Measurements from ENCODE around the gene TES.
A peak's percentile ranks its signal among the peaks of the same experiment; 100 is the strongest.

TES gene

DNA sequence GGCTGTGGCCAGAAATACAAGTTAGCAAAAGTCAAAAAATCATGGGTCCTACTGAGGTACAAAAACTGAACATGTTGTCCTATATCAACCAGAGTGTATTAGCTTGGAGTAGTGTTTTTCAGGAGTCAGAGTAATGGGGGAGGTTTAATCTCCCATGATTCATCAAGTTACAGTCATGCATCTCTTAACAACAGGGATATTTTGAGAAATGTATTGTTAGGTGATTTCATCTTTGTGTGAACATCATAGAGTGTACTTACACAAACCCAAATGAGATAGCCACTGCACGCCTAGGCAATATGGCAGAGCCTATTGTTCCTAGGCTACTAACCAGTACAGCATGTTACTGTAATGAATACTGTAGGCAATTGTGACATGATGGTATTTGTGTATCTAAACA is 14.9 kb upstream of the TES start:
- no peak for DNase-seq

DNA sequence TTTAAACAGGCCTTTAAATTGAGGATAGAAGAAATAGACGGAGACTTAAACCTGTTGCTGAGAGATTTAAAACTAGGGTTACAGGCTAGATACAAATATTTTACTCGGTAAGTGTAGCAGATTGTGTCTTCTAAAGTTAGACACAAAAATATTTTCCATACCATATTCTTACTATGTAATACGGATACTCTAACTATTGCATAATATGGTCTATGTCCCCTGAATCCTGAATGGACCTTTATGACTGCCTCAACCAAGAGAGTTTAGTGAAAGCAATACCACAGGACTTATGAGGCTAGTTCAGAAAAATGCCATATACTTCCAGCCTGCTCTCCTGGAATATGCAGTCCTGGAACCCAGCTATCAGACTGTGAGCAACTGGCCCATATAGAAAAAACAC is 13.4 kb upstream of the TES start:
- no peak for DNase-seq

DNA sequence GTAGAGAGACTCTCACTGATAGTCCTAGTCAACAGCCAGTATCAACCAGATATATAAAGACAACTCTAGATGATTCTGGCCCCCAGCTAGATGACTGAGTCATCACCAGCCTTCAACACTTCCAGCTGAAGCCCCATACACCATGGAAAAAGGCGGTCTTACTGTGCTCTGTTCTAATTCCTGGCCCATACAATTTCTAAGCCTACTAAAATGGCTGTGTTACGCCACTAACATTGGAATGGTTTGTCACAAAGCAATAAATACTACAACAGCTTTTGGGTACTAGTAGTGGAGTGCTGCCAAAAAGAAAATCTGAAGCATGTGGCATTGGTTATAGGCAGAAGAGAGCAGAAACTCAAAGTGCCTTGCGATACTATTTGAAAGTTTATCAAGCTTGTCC is 13.0 kb upstream of the TES start:
- DNase-seq = no peak

DNA sequence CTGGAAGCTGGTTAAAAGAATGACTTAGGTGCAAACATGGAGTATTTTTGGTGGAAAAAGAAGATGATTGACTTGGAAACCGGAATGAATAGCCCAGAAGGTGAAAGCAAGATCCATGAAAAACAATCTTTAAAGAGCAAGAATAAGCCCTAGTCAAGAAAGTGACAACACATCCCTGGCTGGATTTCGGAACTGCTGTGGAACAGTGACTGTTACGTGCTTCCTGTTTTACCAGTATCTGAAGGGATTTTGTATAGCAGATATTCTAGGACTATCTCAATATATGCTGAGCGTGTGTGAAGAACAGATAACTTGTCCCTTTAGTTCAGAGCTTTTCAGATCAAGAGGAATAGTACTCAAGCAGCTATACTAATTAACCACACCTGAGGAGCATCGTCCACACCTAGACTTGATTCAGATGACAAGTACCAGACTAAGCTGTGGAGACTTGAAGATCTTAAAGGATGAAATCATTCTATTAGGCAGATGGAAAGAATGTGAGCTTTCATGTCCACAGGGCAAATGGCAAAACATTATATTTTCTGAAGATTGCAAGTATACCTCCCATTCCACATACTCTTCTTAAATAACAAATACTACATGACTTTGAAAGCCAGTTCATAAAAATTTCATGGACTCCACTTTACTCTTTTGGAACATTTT is 11.5 kb upstream of the TES start:
- no peak for DNase-seq

DNA sequence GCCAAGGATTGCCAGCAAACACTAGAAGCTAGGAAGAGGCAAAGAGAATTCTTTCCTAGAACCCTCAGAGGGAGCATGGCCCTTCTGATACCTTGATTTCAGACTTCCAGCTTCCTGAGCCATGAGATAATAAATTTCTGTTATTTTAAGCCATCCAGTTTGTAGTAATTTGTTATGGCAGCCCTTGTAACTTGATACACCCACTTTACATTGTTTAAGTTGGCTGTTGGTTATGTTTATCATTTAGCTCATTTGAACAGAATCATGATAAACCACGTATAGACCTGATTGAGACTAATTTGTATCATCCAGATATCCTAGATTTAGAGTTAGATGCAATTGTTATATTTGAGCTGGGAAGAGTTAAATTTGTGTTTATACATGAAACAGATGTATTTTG is 9.4 kb upstream of the TES start:
- DNase-seq = no peak

DNA sequence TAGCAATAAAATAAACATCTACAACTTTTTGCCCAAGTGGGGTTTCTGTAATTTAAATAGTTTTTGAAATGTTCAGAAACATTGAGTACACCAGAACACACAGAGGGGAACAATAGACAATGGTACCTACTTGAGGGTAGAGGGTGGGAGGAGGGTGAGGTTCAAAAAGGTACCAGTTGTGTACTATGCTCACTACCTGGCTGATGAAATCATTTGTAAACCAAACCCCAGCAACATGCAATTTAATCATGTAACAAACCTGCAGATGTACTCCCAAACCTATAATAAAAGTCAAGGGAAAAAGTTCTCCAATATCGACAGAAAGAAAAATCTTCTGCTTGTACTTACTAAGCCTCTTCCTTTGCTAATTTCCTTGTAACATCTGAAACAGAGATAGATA is 4.2 kb upstream of the TES start:
- no peak for DNase-seq

DNA sequence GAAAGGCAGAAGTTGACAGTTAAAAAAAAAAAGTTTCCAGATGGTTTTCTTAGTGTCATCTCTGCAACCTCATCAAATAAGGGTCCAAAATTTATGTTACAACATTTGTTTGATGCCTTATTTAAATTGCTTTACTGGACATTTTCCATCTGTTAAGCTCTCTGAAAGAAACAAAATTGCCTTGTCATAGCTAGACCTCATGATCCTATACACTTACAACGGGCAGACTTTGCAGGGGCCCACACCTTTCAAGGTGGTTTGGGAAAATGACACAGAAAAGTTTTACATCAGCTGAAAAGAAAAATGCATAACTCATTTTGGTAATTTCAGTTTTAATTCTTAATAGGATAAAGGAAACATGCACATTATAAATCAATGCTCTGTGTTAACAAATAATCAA is 1.4 kb upstream of the TES start:
- DNase-seq = no peak

DNA sequence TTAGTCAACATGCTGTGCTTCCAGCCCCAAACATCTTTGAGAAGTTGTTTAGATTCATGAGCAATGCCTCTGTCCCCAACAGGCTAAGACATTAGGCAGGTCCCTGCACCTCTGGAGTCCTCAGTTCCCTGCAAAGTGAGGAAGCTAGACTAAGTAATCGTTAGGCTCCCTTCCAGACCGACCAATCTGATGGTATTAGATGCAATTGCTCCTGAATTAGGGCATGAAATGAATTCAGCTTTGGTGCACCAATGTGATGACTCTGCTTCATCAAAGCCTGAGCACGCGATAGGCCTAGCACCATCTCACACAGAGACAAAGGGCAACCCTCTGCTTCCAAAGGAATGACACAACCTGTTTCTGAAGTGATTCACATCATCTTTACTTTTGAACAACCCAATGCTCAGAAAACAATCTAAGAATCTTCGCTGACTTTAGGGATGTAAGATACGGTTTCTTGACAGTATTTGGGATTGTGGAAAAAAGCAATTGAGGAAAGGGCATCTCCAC is 723 bp upstream of the TES start:
- DNase-seq = peak in 1 of 2 donors; percentile 31

DNA sequence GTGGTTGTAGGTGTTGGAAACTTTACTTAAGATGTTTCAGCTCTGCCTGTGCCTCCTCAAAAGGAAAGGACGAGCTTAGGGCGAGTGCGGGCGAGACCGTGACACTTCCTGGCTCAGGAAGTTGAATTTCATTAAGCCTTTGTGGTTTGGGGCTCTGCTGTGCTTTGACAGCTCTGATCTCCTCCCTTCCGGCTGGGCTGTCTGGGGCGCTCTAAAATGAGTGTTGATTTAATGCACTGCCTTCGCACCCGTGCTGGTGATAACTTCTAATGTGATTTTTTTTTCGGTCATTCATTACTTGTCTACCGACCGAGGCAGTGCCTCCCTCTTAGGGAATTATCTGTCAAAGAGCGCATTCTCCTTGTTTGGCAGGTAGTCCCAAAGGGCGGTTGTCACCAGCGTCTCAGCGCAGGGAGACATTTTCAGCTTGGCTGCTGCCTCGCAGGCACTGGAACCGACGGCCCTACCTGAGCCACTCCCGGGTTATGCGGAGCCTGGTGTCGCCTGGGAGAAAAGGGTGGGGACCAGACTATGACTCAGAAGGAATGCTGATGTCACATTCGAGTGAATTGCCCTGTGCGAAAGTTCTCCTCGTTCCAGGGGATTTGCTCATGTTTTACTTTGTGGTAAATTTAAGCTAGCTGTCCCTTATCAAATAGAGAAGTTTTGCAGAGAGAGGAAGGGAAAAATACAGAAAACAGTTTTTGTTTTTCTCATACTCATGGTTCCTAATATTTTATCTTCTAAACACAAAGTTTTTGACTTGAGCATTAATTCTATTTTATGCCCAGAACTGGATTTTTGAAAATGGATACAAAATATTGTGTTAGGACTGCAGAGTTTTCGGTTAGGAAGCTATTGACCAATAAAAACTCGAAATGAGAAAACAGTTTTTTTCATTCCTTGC is 920 bp downstream of the TES start:
- DNase-seq = peak; percentile 69 to 74

DNA sequence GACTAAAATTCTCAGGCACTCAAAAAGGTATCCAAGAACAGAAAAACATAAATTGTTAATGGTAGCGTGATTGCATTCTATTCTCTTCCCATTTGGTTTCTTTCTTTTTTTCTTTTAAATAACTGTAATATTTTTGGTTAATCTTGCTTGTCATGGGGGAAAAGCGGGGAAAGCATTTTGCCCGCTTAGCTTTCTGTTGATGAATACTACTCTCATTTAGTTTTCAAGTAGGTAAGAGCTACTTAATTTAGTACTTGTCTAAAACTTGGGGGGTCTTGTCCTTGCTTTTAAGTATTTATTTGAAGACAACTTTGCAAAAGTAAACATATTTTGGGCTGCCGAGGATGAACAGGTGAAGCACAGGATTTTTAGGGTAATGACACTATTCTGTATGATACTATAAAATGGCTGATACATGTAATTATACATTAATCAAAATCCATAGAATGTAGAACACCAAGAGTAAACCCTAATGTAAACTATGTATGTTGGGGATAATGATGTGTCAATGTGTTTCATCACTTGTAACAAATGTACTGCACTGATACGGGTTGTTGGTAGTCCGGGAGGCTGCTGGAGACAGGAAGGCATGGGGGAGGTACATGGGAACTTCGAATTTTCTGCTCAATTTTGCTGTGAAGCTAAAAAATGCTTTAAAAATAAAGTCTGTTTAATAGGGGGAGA is 1.7 kb downstream of the TES start:
- no peak for DNase-seq

DNA sequence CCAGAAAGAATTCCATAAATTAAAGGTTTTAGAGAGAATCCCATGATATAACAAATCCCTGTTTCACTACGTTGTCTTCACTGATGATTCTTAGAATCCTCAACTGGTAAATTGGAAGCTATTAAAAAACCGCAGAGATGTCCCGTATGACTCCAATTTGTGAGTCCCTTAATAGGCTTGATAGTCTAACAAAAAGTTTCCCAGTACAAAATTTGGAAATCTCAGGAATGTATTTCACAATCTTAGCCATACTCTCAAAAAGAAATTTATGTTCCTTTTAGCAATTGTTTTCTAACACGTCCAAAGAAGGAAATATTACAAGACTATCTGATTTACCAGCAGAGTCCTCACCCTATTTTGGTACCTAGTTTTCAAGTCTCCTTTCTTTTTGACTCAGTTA is 2.5 kb downstream of the TES start:
- no peak for DNase-seq

DNA sequence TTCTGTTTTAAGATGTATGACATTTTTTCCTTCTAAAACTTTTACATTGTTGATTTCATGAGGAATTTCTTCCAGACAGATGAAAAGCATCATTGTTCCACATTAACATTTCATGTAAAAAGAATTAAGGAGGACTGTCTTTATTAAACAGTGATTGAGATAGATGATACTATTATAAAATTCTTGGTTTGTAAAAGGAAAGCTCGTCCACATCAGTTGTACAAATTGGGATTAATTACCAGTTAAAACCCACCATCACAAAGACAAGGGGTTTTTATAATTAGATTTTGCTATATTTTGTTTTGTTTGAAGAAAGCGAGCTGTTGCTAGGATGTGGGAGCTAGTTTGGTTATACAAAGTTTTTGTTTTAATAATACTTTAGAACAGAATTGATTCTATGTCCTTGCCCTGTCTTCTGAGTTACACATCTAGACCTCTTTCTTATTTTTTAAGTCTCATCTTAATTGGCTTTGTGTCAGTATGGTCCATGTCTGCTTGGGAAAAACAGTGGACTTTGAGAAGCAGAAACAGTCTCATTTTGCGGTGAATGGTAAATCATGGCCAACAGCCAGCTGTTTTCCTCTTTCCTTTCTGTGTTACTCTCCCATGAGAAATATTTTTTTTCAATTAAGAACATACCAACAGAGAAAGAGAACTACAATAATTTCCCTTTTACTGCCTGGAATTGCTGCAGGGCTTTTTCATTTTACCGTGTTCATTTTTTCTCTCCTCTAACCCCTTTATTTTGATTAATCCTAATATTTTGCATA is 3.2 kb downstream of the TES start:
- DNase-seq = no peak

DNA sequence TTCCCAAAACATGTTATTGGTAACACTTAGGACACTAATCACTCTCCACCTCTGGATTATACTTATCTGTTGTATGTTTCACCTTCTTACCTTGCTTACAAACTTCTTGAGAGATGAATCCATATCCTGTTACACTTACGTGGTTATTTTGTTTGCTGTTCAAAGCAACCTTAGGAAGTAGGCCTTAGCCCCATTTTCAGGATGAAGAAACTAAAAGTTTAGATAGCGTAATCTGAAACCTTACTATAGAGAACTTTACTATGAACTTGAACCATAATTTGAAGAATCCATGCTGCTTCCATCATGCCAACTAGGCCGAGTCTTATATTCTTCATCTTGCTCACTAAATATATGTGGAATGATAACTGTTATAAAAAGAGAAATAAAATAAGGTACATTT is 4.6 kb downstream of the TES start:
- no peak for DNase-seq

DNA sequence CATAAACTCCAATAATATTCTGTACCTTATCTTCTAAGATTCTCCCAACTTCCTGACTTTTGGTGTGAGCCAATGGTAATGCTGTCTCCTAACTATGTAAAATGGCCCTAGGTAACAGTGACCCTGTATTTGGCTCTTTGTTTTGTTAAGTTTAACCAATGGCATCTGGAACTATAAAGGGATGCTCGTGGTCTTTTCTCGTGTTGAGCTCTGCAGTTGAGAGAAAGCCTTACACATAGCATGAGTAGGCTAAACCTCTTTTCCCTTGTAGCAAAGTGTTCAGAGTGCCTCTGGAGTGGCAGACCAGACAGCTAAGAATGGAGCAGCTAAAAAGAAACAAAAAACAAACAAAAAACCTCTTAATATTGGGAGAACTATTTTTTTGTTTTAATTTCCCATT is 5.2 kb downstream of the TES start:
- DNase-seq = no peak

DNA sequence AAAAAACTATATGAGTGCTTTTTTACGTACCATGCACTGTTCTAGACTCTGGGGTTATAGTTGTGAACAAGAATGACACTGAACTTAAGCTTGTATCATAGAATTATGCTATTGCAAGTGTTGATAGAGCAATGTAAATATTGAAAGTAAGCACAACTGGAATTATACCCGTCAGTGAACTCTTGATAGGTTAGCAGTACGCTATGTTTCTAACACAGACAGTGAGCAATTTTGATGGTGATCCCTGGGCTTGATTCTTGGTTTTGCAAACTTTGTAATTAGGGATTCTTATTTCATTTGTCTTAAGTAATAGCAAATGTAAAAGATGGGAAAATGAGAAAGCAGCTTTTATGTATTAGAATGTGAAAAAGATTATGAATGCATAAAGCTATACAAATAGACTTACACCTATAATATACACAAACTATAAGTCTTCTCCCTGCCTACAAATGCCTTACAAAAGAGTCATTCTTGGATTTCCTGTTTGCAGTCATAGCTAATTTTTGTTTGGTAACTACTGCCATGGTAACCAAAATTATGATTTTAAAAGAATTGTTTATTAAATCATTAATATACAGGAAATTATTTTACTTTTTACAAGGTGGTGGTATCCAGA is 6.7 kb downstream of the TES start:
- no peak for DNase-seq

DNA sequence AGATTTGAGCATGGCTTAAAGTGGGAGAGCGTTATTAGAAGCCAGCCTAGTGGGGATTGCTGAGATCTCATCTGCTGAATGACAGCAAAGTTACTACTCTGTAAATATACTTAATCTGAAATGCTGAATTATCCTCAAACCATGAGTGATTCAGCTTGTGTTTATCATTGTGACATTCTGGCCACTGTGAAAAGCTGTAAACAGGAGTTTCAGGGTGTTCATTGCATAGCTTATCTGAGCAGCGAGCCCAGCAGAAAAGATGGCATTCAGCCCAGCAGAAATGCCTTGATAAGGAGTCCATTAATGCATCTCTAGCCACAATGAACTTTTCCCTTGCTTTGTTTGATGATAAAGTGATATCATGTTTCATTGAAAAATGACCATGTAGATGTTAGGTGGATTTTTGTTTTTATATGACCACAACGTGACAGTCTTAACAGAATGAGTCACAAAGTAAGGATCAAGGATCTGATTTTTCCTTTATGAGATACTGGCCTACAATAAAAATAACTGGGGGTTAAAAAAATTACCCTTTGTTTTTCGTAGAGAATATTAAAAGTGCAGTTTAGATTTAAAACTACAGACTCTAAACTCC is 7.8 kb downstream of the TES start:
- DNase-seq = no peak

DNA sequence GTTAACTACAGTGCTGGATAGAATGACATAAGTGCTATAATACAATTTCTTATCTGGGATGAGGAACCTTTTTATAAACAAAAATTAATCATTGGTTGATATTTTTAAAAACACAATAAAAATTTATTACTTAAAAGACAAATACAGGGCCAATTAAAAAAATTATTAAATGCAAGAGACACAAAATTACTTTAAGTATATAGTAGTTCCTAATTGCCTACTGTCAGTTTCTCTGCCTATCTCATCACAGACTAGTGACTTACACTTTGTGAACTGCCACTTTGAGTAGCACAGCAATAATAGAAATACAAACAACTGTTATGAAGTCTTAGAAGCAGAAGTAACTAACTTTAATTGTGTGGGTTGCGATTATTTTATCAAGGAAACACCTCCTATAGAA is 8.4 kb downstream of the TES start:
- no peak for DNase-seq

DNA sequence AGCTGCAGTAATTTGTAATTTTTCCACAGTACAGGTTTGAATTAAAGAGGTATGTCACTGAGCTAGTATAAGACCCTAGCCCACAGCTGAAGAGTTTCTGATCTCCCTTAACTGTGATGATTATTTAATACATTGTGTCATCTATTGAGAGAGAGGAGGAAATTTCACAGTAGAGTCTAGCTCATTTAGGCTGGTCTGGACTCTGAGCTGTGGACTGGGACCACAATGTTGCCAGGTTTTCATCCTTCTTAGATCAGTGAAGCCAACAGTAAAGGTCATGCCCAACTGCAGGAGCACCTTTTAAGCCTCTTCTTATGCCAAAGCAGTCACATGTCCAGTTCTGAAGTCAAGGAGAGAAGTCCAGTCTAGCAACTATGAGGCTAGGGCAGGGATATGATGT is 8.9 kb downstream of the TES start:
- no peak for DNase-seq

DNA sequence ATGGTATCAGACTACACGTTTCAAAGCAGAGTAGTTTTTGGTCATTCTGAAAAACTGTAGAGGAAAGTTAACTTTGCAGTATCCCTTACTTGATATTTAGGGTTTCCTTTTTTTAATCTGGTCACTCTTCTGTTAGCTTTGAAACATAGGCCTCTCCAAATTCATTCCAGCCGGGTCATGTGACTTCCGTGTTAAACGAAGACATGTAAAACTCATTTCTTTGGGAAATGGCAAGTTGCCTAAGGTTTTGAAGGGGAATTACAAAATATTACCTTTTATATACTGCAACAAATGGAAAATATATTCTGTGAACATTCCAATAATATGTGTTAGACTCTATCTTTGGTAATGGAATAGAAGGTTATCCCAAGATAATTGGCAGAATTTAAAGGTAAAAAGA is 9.5 kb downstream of the TES start:
- DNase-seq = no peak

DNA sequence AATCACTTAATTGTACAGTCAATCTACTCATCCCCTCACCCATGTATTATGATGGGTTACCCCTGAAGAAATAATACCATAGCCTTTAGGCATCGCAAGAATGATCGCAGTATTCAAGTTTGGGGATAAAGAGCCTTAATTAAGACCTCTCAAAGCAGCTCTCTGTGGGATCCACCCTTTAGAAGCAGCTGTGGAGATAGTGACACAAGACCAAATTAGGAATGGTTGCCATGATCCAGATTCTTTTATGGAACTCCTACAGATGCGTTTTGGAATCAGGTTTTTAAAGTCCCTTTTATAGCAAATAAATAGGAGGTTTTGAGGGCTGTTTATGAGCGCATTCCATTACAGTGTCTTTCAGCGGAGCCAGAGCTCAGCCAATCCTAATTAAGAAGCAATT is 12.2 kb downstream of the TES start:
- DNase-seq = no peak

DNA sequence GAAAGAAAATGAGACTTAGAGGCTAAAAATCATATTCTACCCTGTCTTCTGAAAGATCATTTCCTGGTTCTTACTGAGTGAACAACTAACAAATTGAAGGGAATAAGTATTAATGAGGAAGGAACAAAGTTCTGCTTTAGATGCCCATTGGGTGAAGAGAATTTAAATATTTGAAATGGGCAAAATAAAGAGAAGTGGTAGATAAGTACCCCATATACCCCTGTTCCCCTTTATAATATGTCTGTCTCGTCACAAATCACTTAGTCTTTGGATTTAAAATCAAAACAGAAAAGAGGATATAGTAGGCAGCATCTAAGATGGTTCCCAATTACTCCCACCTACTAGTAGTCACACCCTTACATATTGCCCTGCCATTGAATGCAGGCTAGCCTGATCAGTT is 13.2 kb downstream of the TES start:
- DNase-seq = no peak

DNA sequence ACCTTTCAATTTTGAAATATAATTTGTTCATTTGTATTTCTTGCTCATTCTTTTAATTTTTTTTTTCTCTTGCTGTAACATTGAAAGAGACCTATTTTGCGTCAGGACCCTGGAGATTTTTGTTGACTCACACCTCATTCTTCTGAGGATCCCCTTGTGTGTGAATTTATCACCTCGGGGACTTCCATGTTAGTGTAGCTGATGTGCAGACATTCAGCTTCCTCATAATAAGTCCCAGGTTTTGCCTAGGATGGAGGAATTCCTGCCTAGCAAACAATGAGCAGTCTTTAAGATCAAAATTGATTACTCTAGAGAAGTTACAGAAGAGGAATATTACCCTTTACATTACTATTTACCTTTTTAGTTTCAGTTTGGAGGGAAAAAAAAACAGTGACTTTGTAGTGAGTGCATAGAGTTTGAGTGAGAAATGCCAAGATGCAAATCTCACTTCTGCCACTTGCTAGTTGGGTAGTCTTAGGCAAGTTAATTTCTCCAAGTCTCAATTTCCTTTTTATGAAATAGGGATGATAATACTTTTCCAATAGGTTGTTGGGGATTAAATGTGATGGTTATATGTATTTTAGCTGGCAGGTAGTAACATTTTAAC is 14.3 kb downstream of the TES start:
- DNase-seq = no peak
